ENCODE data around the gene PGAM5. TPM values are rescaled to one million over a fixed set of nuclear protein-coding genes. Genes with fewer than 3 reads are reported as not detected.

PGAM5 gene
- total RNA-seq, 1 experiment from 2014 or later: 135 TPM

DNA sequence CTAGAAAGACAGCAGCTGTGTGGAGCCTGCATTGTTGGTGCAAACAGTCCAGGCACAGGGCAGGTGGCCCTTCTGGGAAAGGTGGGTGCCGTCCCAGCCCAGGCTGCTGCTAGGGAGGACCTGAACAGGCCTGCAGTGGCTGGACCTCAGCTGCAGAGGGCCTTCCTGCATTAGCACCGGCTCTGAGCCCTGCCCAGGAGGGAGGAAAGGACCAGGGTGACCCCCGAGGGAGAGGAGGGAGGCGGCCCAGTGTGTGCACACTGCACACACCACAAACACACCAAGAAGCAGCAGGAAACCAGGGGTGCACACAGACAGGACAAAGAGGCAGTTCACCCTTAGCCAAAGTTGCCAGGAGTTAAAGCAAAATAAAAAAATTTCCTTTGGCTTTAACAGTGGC lies 8.0 kb upstream of the PGAM5 start:
- H4K20me1 ChIP-seq (ENCODE audit: low read length): peaks cover 5% of the 10 kb centered on the region; the same call in 1 of the 2 replicates
- H3K9ac ChIP-seq (ENCODE audit: low read length): no peak overlapping the region
- no peak for DNase-seq
- TF ChIP-seq EZH2phosphoT487 (IDR thresholded peaks at IDR 0.05; ENCODE audit: borderline replicate concordance, low read length): no peak
- 0 out of 2 replicates have a peak, but pooled peaks have one; percentile 8 for TF ChIP-seq CTCF (conservative IDR thresholded peaks at IDR 0.05; ENCODE audit: low read depth, low read length)
- ChIA-PET CTCF (no interaction called here), POLR2A (ENCODE audit: unreplicated experiment) (no interaction called here)
- H3K27ac ChIP-seq (ENCODE audit: low read length): no peak overlapping the region
- no peaks in the 10 kb centered on the region for H3K79me2 ChIP-seq (ENCODE audit: low read length)
- H3K4me2 ChIP-seq (ENCODE audit: low read length): no peak overlapping the region
- H3K36me3 ChIP-seq (ENCODE audit: low read depth, low read length): no peaks in the 10 kb centered on the region; the same call in 1 of the 2 replicates
- H3K9me2 ChIP-seq (replicated peaks; ENCODE audit: low read length): no peaks in the 10 kb centered on the region
- peak; percentile 61 for ATAC-seq
- H3K4me1 ChIP-seq (ENCODE audit: insufficient read depth, low read length): peaks cover 17% of the 10 kb centered on the region
- intact Hi-C loops (cut with micrococcal nuclease): no loop called here
- H2AFZ ChIP-seq (ENCODE audit: low read length): no peak overlapping the region
- no peaks in the 10 kb centered on the region for H3K9me3 ChIP-seq (ENCODE audit: low read length)
- H3F3A ChIP-seq (ENCODE audit: low read length, unreplicated experiment): peaks cover 3% of the 10 kb centered on the region
- no TSS peak for BruUV-seq (replicated peaks)
- H3K4me3 ChIP-seq (ENCODE audit: low read length): no peak overlapping the region
- no peaks in the 10 kb centered on the region for H3K27me3 ChIP-seq (ENCODE audit: low read length)

DNA sequence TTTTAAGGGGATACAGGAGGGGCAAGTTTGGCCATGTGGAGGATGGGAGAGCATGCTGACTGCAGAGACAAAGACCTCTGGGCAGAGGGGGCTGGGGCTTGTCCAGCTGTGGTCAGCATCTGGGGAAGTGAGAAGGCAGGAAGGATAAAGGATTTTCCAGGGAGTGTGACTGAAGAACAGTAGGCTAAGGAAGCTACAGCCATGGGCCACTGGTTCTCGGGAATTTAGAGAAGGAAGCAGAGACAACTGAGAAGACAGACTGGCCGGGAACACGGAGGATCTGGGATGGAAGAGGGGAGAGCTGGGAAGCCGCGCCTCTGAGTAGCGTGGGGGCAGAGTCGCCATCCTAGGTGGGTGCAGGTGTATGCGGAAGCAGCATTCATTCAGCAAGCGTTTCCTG lies 7.0 kb upstream of the PGAM5 start:
- H4K20me1 ChIP-seq (ENCODE audit: low read length): peaks cover 5% of the 10 kb centered on the region; the same call in 1 of the 2 replicates
- TF ChIP-seq EZH2 (IDR thresholded peaks at IDR 0.05; ENCODE audit: low read length, unreplicated experiment) (no peak), CTCF (conservative IDR thresholded peaks at IDR 0.05; ENCODE audit: low read depth, low read length) (no peak), EZH2phosphoT487 (IDR thresholded peaks at IDR 0.05; ENCODE audit: borderline replicate concordance, low read length) (no peak)
- no peak overlapping the region for H3K4me2 ChIP-seq (ENCODE audit: low read length)
- H2AFZ ChIP-seq (ENCODE audit: low read length): no peak overlapping the region
- no peaks in the 10 kb centered on the region for H3K9me3 ChIP-seq (ENCODE audit: low read length)
- H3K27me3 ChIP-seq (ENCODE audit: low read length): no peaks in the 10 kb centered on the region
- H3K4me1 ChIP-seq (ENCODE audit: insufficient read depth, low read length): peaks cover 17% of the 10 kb centered on the region
- no peak overlapping the region for H3K9ac ChIP-seq (ENCODE audit: low read length)
- ATAC-seq (no peak), DNase-seq (no peak)
- ChIA-PET CTCF (no interaction called here), POLR2A (ENCODE audit: unreplicated experiment) (no interaction called here)
- intact Hi-C loops (cut with micrococcal nuclease): no loop called here
- H3K4me3 ChIP-seq (ENCODE audit: low read length): no peak overlapping the region
- H3K27ac ChIP-seq (ENCODE audit: low read length): no peak overlapping the region
- H3K9me2 ChIP-seq (replicated peaks; ENCODE audit: low read length): no peaks in the 10 kb centered on the region
- BruUV-seq (replicated peaks): no TSS peak
- H3K79me2 ChIP-seq (ENCODE audit: low read length): no peaks in the 10 kb centered on the region
- H3F3A ChIP-seq (ENCODE audit: low read length, unreplicated experiment): peaks cover 3% of the 10 kb centered on the region
- no peaks in the 10 kb centered on the region; the same call in 1 of the 2 replicates for H3K36me3 ChIP-seq (ENCODE audit: low read depth, low read length)

GRCh38 chr12:132707241-132707640 lies 3.4 kb upstream of the PGAM5 start:
- TF ChIP-seq EZH2phosphoT487 (IDR thresholded peaks at IDR 0.05; ENCODE audit: borderline replicate concordance, low read length): no peak
- TF ChIP-seq CTCF (conservative IDR thresholded peaks at IDR 0.05; ENCODE audit: low read depth, low read length): no peak
- no peak for TF ChIP-seq EZH2 (IDR thresholded peaks at IDR 0.05; ENCODE audit: low read length, unreplicated experiment)
- no peaks in the 10 kb centered on the region; the same call in 1 of the 2 replicates for H3K36me3 ChIP-seq (ENCODE audit: low read depth, low read length)
- DNase-seq (no peak), ATAC-seq (no peak)
- no peaks in the 10 kb centered on the region for H3F3A ChIP-seq (ENCODE audit: low read length, unreplicated experiment)
- no peaks in the 10 kb centered on the region for H3K9me2 ChIP-seq (replicated peaks; ENCODE audit: low read length)
- ChIA-PET CTCF (no interaction called here), POLR2A (ENCODE audit: unreplicated experiment) (no interaction called here)
- no peaks in the 10 kb centered on the region for H3K27me3 ChIP-seq (ENCODE audit: low read length)
- H3K27ac ChIP-seq (ENCODE audit: low read length): no peak overlapping the region
- no peak overlapping the region for H3K4me3 ChIP-seq (ENCODE audit: low read length)
- BruUV-seq (replicated peaks): no TSS peak
- H3K9ac ChIP-seq (ENCODE audit: low read length): no peak overlapping the region
- H3K4me2 ChIP-seq (ENCODE audit: low read length): no peak overlapping the region
- peaks cover 27% of the 10 kb centered on the region for H3K79me2 ChIP-seq (ENCODE audit: low read length)
- 0 out of 2 replicates have a peak, but pooled peaks cover 8% of the 10 kb centered on the region for H3K4me1 ChIP-seq (ENCODE audit: insufficient read depth, low read length)
- intact Hi-C loops (cut with micrococcal nuclease): no loop called here
- peaks cover 2% of the 10 kb centered on the region; the same call in 1 of the 2 replicates for H4K20me1 ChIP-seq (ENCODE audit: low read length)
- H3K9me3 ChIP-seq (ENCODE audit: low read length): no peaks in the 10 kb centered on the region
- H2AFZ ChIP-seq (ENCODE audit: low read length): no peak overlapping the region
